Measurements from ENCODE around the gene GRIK1.
"Not testable (repeated sequence)": the region's sequence is repeated elsewhere in the genome, so short reads cannot be mapped to it uniquely, and the experiment has no call there.

GRIK1 gene
- 0 reads per million in 2 experiments for total RNA-seq

- DNase-seq (ENCODE audit: low read depth): no peak
These were observed at the start of gene GRIK1 for GRCh38 chr21:29939924-29940275. Gene GRIK1 (minus strand): TSS chr21:29939996.

GRCh38 chr21:29987762-29988161 is 48.0 kb upstream of the GRIK1 start:
- no peak for DNase-seq (ENCODE audit: low read depth)

GRCh38 chr21:29985866-29986265 is 46.1 kb upstream of the GRIK1 start:
- no peak for DNase-seq (ENCODE audit: low read depth)

GRCh38 chr21:29979043-29979442 is 39.2 kb upstream of the GRIK1 start:
- DNase-seq (ENCODE audit: low read depth): no peak

- DNase-seq (ENCODE audit: low read depth): no peak
These were observed 36.0 kb upstream of the GRIK1 start for GRCh38 chr21:29975776-29976175.

GRCh38 chr21:29973258-29973657 is 33.5 kb upstream of the GRIK1 start:
- DNase-seq (ENCODE audit: low read depth): no peak

- no peak for DNase-seq (ENCODE audit: low read depth)
These were observed 21.7 kb upstream of the GRIK1 start for GRCh38 chr21:29961291-29962027.

GRCh38 chr21:29958551-29958950 is 18.8 kb upstream of the GRIK1 start:
- no peak for DNase-seq (ENCODE audit: low read depth)

GRCh38 chr21:29958035-29958434 is 18.2 kb upstream of the GRIK1 start:
- DNase-seq (ENCODE audit: low read depth): not testable (repeated sequence)

- DNase-seq (ENCODE audit: low read depth): no peak
These were observed 13.9 kb upstream of the GRIK1 start for GRCh38 chr21:29953690-29954089.

- DNase-seq (ENCODE audit: low read depth): no peak
These were observed 13.3 kb upstream of the GRIK1 start for GRCh38 chr21:29953072-29953471.

GRCh38 chr21:29951911-29952310 is 12.1 kb upstream of the GRIK1 start:
- no peak for DNase-seq (ENCODE audit: low read depth)

GRCh38 chr21:29949991-29950390 is 10.2 kb upstream of the GRIK1 start:
- DNase-seq (ENCODE audit: low read depth): no peak

GRCh38 chr21:29947119-29947518 is 7.3 kb upstream of the GRIK1 start:
- no peak for DNase-seq (ENCODE audit: low read depth)

- DNase-seq (ENCODE audit: low read depth): no peak
These were observed 4.1 kb upstream of the GRIK1 start for GRCh38 chr21:29943885-29944284.

- DNase-seq (ENCODE audit: low read depth): no peak
These were observed 2.2 kb upstream of the GRIK1 start for GRCh38 chr21:29942034-29942433.

GRCh38 chr21:29940991-29941390 is 1.2 kb upstream of the GRIK1 start:
- no peak for DNase-seq (ENCODE audit: low read depth)

GRCh38 chr21:29940361-29940760 is 565 bp upstream of the GRIK1 start:
- no peak for DNase-seq (ENCODE audit: low read depth)

- no peak for DNase-seq (ENCODE audit: low read depth)
These were observed 482 bp downstream of the GRIK1 start for GRCh38 chr21:29939104-29939923.

GRCh38 chr21:29938776-29939103 is 1.1 kb downstream of the GRIK1 start:
- no peak for DNase-seq (ENCODE audit: low read depth)

- no peak for DNase-seq (ENCODE audit: low read depth)
These were observed 6.7 kb downstream of the GRIK1 start for GRCh38 chr21:29933088-29933487.

GRCh38 chr21:29928537-29928936 is 11.3 kb downstream of the GRIK1 start:
- DNase-seq (ENCODE audit: low read depth): no peak

- no peak for DNase-seq (ENCODE audit: low read depth)
These were observed 18.9 kb downstream of the GRIK1 start for GRCh38 chr21:29920938-29921337.

GRCh38 chr21:29914326-29914725 is 25.5 kb downstream of the GRIK1 start:
- no peak for DNase-seq (ENCODE audit: low read depth)

Measured in T follicular helper cell (primary cell).